GM18502 (cell line): Measurements from ENCODE around the gene TMEM243.
"Not testable (repeated sequence)": the region's sequence is repeated elsewhere in the genome, so short reads cannot be mapped to it uniquely, and the experiment has no call there.

ENCODE experiments used
- ATAC-seq: cut with Tn5 transposase; IDR thresholded peaks from one replicate; pipeline ENCODE4 v1.9.1; 2021; ENCODE audit warnings: mild to moderate bottlenecking; ENCODE audit not compliant: unreplicated experiment, poor library complexity

Gene TMEM243

GRCh38 chr7:87213252-87213651, 6.3 kb downstream of the TMEM243 start:
- ATAC-seq: no peak

- no peak for ATAC-seq
Measured at GRCh38 chr7:87212498-87212897, 7.0 kb downstream of the TMEM243 start.

- ATAC-seq: no peak
Measured at GRCh38 chr7:87210506-87210905, 9.0 kb downstream of the TMEM243 start.

- no peak for ATAC-seq
Measured at GRCh38 chr7:87209295-87209924, 10.1 kb downstream of the TMEM243 start.

GRCh38 chr7:87206361-87206760, 13.2 kb downstream of the TMEM243 start:
- no peak for ATAC-seq

- ATAC-seq: not testable (repeated sequence)
Measured at GRCh38 chr7:87205701-87206100, 13.8 kb downstream of the TMEM243 start.

- ATAC-seq: no peak
Measured at GRCh38 chr7:87204933-87205332, 14.6 kb downstream of the TMEM243 start.

GRCh38 chr7:87203929-87204328, 15.6 kb downstream of the TMEM243 start:
- ATAC-seq: not testable (repeated sequence)

- no peak for ATAC-seq
Measured at GRCh38 chr7:87202705-87203104, 16.8 kb downstream of the TMEM243 start.

GRCh38 chr7:87202208-87202607, 17.3 kb downstream of the TMEM243 start:
- no peak for ATAC-seq

GRCh38 chr7:87199700-87200450, 19.7 kb downstream of the TMEM243 start:
- ATAC-seq: no peak

- no peak for ATAC-seq
Measured at GRCh38 chr7:87199241-87199640, 20.3 kb downstream of the TMEM243 start.

- no peak for ATAC-seq
Measured at GRCh38 chr7:87193912-87194311, 25.6 kb downstream of the TMEM243 start.

GRCh38 chr7:87192784-87193487, 26.6 kb downstream of the TMEM243 start:
- no peak for ATAC-seq

GRCh38 chr7:87190783-87191182, 28.7 kb downstream of the TMEM243 start:
- ATAC-seq: no peak

GRCh38 chr7:87188930-87189329, 30.6 kb downstream of the TMEM243 start:
- peak; percentile 35 for ATAC-seq

GRCh38 chr7:87187120-87187519, 32.4 kb downstream of the TMEM243 start:
- ATAC-seq: no peak

GRCh38 chr7:87179180-87179579, 40.4 kb downstream of the TMEM243 start:
- ATAC-seq: no peak

GRCh38 chr7:87178320-87178719, 41.2 kb downstream of the TMEM243 start:
- no peak for ATAC-seq

- ATAC-seq: no peak
Measured at GRCh38 chr7:87173471-87173870, 46.1 kb downstream of the TMEM243 start.

GRCh38 chr7:87171282-87171934, 48.1 kb downstream of the TMEM243 start:
- ATAC-seq: no peak
